ENCODE measurements around the gene ATF7IP2.
A peak's percentile ranks its signal among the peaks of the same experiment; 100 is the strongest.
"Not testable (repeated sequence)": the region's sequence is repeated elsewhere in the genome, so short reads cannot be mapped to it uniquely, and the experiment has no call there.

Gene ATF7IP2

DNA sequence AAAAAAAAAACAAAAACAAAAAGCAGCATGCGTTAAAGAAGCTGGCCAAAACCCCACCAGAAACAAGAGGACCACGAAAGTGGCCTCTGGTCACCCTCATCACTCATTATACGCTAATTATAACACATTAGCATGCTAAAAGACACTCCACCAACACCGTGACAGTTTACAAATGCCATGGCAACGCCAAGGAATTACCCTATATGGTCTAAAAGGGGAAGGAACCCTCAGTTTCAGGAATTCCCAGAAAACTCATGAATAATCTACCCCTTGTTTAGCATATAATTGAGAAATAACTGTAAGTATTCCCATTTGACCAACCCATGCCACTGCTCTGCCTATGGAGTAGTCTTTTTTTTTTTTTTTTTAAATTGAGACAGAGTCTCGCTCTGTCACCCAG is 116.9 kb downstream of the ATF7IP2 start:
- Histone ChIP-seq H3K27ac (ENCODE audit: low read length) (no peak overlapping the region), H3K4me1 (ENCODE audit: insufficient read depth, low read length) (peaks cover 12% of the 10 kb centered on the region), H3K4me3 (ENCODE audit: low read length) (no peak overlapping the region), H3K9me3 (ENCODE audit: insufficient read depth, low read depth, low read length) (peaks cover 4% of the 10 kb centered on the region), H3K27me3 (ENCODE audit: insufficient read depth, low read length) (no peaks in the 10 kb centered on the region), H3K36me3 (ENCODE audit: insufficient read depth, low read depth, low read length) (no peaks in the 10 kb centered on the region), H3K9ac (ENCODE audit: low read depth, low read length) (no peak overlapping the region)

DNA sequence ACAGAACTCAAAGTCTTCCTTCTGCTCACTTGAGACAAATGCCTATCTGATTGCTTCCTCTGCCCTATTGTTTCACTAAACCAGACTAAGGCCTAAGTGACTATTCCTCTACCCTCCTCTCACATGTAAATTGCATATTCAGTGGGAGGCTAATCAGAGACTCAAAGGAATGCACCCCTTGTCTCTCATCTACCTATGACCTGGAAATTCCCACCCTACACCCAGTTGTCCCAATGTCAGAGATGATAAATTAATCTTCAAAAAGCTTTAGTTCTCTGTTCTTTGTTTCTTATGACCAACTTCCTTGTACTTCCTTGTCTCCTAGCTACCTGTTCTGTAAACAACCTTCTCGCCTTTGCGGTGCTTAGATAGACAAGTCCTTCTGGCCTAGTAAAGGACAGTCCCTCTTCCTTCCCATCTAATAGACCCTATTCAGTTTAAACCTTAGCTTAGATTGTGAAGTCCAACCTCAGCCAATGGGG is 118.6 kb downstream of the ATF7IP2 start:
- peaks cover 12% of the 10 kb centered on the region for H3K4me1 ChIP-seq (ENCODE audit: insufficient read depth, low read length)
- no peak overlapping the region; the same call in 1 of the 2 replicates for H3K4me3 ChIP-seq (ENCODE audit: low read length)
- peak overlapping the region; percentile 77 for H3K27ac ChIP-seq (ENCODE audit: low read length)
- no peaks in the 10 kb centered on the region for H3K27me3 ChIP-seq (ENCODE audit: insufficient read depth, low read length)
- H3K9ac ChIP-seq (ENCODE audit: low read depth, low read length): no peak overlapping the region; the same call in 1 of the 2 replicates
- H3K36me3 ChIP-seq (ENCODE audit: insufficient read depth, low read depth, low read length): no peaks in the 10 kb centered on the region
- peaks cover 4% of the 10 kb centered on the region for H3K9me3 ChIP-seq (ENCODE audit: insufficient read depth, low read depth, low read length)

DNA sequence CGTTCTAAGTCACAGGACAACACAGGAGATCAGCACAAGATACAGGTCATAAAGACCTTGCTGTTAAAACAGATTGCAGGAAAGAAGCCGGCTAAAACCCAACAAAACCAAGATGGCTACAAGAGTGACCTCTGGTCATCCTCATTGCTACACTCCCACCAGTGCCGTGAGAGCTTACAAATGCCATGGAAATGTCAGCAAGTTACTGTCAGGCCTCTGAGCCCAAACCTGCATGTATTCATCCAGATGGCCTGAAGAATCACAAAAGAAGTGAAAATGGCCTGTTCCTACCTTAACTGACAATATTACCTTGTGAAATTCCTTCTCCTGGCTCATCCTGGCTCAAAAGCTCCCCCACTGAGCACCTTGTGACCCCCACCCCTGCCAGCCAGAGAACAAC is 119.4 kb downstream of the ATF7IP2 start:
- Histone ChIP-seq H3K4me1 (ENCODE audit: insufficient read depth, low read length) (peaks cover 12% of the 10 kb centered on the region), H3K27ac (ENCODE audit: low read length) (peak overlapping the region; percentile 71)
- not testable (repeated sequence) for H3K4me3 ChIP-seq (ENCODE audit: low read length); H3K36me3 ChIP-seq (ENCODE audit: insufficient read depth, low read depth, low read length); H3K27me3 ChIP-seq (ENCODE audit: insufficient read depth, low read length); H3K9ac ChIP-seq (ENCODE audit: low read depth, low read length); H3K9me3 ChIP-seq (ENCODE audit: insufficient read depth, low read depth, low read length)

DNA sequence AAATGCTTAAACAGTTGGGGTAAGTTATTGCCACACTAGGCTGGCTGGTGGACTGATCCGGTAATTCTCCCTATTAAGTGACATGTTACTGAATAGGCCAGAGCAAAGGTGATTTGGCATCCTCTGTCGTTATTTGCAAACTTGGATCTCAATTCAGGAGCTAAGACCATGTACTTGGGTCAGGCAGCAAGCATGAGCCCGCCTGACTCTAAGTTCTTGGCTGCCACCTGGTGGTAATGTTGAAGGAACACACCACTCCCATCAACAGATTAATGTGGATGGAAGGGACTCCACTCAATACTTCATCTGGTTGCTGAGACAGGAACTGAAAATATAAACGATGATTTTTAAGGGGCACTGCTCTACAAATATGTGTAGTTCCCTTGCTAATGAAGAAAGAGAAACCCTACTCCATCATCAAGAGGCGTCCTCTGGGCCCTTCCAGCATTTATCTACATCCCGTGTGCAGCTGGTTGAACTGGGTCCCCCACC is 123.7 kb downstream of the ATF7IP2 start:
- Histone ChIP-seq H3K9me3 (ENCODE audit: insufficient read depth, low read depth, low read length) (no peaks in the 10 kb centered on the region; the same call in 1 of the 2 replicates), H3K36me3 (ENCODE audit: insufficient read depth, low read depth, low read length) (no peaks in the 10 kb centered on the region), H3K9ac (ENCODE audit: low read depth, low read length) (no peak overlapping the region), H3K27ac (ENCODE audit: low read length) (no peak overlapping the region), H3K27me3 (ENCODE audit: insufficient read depth, low read length) (no peaks in the 10 kb centered on the region), H3K4me1 (ENCODE audit: insufficient read depth, low read length) (peaks cover 5% of the 10 kb centered on the region), H3K4me3 (ENCODE audit: low read length) (no peak overlapping the region)

DNA sequence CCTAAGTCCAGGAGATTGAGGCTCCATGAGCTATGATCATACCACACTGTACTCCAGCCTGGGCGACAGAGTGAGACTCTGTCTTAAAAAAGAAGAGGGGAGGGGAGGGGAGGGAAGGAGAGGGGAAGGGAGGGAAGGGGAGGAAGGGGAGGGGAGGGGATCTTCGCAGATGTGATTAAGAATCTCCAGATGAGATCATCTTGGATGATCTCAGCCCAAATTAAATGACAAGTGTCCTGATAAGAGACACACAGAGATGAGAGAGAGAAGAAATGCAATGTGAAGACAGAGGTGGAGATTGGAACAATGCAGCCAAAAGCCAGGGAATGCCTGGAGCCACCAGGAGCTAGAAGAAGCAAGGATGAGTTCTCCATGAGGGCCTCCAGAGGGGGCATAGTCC is 124.4 kb downstream of the ATF7IP2 start:
- H3K36me3 ChIP-seq (ENCODE audit: insufficient read depth, low read depth, low read length): no peaks in the 10 kb centered on the region
- no peaks in the 10 kb centered on the region for H3K27me3 ChIP-seq (ENCODE audit: insufficient read depth, low read length)
- H3K9ac ChIP-seq (ENCODE audit: low read depth, low read length): no peak overlapping the region
- H3K4me1 ChIP-seq (ENCODE audit: insufficient read depth, low read length): no peaks in the 10 kb centered on the region; the same call in 1 of the 2 replicates
- H3K27ac ChIP-seq (ENCODE audit: low read length): no peak overlapping the region
- H3K9me3 ChIP-seq (ENCODE audit: insufficient read depth, low read depth, low read length): no peaks in the 10 kb centered on the region
- no peak overlapping the region for H3K4me3 ChIP-seq (ENCODE audit: low read length)

DNA sequence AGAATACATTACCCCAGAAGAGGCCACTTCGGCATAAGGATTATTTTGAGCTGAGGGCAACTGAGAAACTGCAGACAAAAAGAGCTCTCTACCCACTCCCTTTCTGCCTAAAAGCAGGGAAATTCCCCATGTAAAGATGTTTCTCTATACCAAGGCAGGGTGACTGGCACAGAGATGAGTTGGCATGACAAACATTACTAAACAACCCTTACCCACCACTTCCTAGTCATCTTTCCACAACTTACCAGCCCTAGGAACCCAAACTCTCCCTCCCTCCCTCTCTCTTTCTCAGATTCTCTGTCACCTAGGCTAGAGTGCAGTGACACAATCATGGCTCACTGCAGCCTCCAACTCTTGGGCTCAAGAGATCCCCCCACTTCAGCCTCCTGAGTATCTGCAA is 126.0 kb downstream of the ATF7IP2 start:
- Histone ChIP-seq H3K4me1 (ENCODE audit: insufficient read depth, low read length) (no peaks in the 10 kb centered on the region), H3K36me3 (ENCODE audit: insufficient read depth, low read depth, low read length) (no peaks in the 10 kb centered on the region), H3K27ac (ENCODE audit: low read length) (no peak overlapping the region), H3K9me3 (ENCODE audit: insufficient read depth, low read depth, low read length) (no peaks in the 10 kb centered on the region), H3K27me3 (ENCODE audit: insufficient read depth, low read length) (no peaks in the 10 kb centered on the region), H3K4me3 (ENCODE audit: low read length) (no peak overlapping the region), H3K9ac (ENCODE audit: low read depth, low read length) (no peak overlapping the region)

DNA sequence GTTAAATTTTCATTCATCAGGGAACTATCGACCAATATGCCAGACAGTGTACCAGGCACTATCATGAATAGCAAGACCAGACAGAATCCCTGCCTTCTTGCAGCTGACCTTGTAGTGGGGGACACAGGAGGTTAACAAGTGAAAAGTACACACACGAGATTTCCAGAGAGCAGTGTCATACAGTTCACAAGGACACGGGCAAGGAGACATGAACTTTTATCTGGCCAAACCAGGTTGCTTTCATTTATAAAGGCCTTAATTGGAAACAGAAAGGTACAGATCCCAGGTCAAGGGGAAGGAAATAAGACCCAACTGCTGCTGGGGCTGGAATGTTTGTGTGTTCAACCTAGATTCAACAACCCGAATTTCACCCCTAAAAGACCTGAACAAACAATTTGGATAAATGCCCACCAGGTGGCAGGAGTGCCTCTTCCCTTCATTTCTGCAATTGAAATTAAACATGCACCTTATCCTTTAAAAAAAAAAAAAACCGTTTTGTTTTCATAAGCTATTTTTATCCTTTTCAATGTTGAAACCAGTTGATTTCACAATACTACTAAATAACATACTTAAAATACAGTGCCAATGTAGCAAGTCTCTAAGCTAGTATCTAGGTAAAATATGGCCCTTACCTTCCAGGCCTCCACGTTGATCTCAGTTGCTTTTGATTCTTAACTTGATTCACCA is 128.7 kb downstream of the ATF7IP2 start:
- H3K9ac ChIP-seq (ENCODE audit: low read depth, low read length): no peak overlapping the region
- no peak overlapping the region for H3K27ac ChIP-seq (ENCODE audit: low read length)

DNA sequence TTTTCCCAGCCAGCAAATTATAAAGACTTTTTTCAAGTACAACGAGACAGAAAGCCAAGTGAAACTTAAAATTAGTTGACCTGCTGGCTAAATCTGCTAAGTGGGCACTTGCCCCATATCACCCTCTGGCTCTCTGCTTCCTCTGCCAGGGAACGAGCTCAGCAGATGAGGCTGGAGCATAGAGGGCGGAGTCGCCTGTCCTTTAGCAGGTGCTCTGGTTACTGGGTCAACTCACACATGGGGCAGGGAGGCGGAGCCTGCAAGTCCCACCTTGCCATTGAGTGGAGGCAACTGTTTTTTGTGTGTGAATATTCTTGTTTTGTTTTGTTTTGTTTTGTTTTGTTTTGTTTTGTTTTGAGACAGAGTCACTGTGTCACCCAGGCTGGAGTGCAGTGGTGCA is 132.0 kb downstream of the ATF7IP2 start:
- H3K4me1 ChIP-seq (ENCODE audit: insufficient read depth, low read length): no peaks in the 10 kb centered on the region
- no peaks in the 10 kb centered on the region for H3K27me3 ChIP-seq (ENCODE audit: insufficient read depth, low read length)

More for the DNA sequence above, 128.7 kb downstream of the ATF7IP2 start:
- Histone ChIP-seq H3K36me3 (ENCODE audit: insufficient read depth, low read depth, low read length) (no peaks in the 10 kb centered on the region), H3K4me3 (ENCODE audit: low read length) (no peak overlapping the region), H3K9me3 (ENCODE audit: insufficient read depth, low read depth, low read length) (no peaks in the 10 kb centered on the region), H3K4me1 (ENCODE audit: insufficient read depth, low read length) (no peaks in the 10 kb centered on the region), H3K27me3 (ENCODE audit: insufficient read depth, low read length) (no peaks in the 10 kb centered on the region)

DNA sequence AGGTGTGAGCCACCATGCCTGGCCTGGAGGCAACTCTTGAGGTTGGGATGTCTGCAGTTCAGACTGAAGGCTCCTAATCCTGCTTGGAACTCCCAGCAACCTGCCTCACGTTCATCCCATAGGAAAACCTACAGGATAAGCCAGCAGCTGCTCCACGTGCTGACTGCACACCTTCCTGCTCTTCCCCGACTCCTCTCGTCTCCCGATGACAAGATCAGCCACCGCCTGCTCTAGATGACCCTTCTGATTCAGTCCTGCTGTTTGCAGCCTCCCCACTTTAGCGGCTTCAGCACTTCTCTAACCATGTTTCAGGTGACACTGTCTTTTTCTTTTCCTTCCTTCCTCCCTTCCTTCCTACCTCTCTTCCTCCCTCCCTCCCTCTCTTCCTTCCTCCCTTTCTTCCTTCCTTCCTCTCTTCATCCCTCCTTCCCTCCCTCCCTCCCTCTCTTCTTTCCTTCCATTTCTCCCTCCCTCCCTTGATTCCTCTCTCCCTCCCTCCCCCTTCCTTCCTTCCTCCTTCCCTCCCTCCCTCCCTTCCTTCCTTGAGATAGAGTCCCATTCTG is 132.7 kb downstream of the ATF7IP2 start:
- no peak overlapping the region for H3K27ac ChIP-seq (ENCODE audit: low read length)
- H3K9ac ChIP-seq (ENCODE audit: low read depth, low read length): no peak overlapping the region
- no peak overlapping the region for H3K4me3 ChIP-seq (ENCODE audit: low read length)
- no peaks in the 10 kb centered on the region for H3K9me3 ChIP-seq (ENCODE audit: insufficient read depth, low read depth, low read length)
- no peaks in the 10 kb centered on the region for H3K36me3 ChIP-seq (ENCODE audit: insufficient read depth, low read depth, low read length)
- no peaks in the 10 kb centered on the region for H3K27me3 ChIP-seq (ENCODE audit: insufficient read depth, low read length)
- H3K4me1 ChIP-seq (ENCODE audit: insufficient read depth, low read length): no peaks in the 10 kb centered on the region

More for the DNA sequence above, 132.0 kb downstream of the ATF7IP2 start:
- no peak overlapping the region for H3K27ac ChIP-seq (ENCODE audit: low read length)
- no peak overlapping the region for H3K4me3 ChIP-seq (ENCODE audit: low read length)
- no peaks in the 10 kb centered on the region for H3K9me3 ChIP-seq (ENCODE audit: insufficient read depth, low read depth, low read length)
- no peaks in the 10 kb centered on the region for H3K36me3 ChIP-seq (ENCODE audit: insufficient read depth, low read depth, low read length)
- no peak overlapping the region for H3K9ac ChIP-seq (ENCODE audit: low read depth, low read length)

DNA sequence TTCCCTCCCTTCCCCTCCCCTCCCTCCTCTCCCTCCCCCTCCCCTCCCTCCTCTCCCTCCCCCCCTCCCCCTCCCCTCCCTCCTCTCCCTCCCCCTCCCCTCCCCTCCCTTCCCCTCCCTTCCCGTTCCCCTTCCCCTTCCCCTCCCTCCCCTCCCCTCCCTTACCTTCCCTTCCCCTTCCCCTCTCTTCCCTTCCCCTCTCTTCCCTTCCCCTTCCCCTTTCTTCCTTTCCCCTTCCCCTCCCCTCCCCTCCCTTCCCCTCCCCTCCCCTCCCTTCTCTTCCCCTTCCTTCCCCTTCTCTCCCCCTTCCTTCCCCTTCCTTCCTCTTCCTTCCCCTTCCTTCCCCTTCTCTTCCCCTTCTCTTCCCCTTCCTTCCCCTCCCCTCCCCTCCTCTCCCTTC is 133.4 kb downstream of the ATF7IP2 start:
- Histone ChIP-seq H3K36me3 (ENCODE audit: insufficient read depth, low read depth, low read length) (no peaks in the 10 kb centered on the region), H3K4me3 (ENCODE audit: low read length) (no peak overlapping the region), H3K9ac (ENCODE audit: low read depth, low read length) (no peak overlapping the region), H3K4me1 (ENCODE audit: insufficient read depth, low read length) (no peaks in the 10 kb centered on the region), H3K9me3 (ENCODE audit: insufficient read depth, low read depth, low read length) (no peaks in the 10 kb centered on the region), H3K27ac (ENCODE audit: low read length) (no peak overlapping the region), H3K27me3 (ENCODE audit: insufficient read depth, low read length) (no peaks in the 10 kb centered on the region)

DNA sequence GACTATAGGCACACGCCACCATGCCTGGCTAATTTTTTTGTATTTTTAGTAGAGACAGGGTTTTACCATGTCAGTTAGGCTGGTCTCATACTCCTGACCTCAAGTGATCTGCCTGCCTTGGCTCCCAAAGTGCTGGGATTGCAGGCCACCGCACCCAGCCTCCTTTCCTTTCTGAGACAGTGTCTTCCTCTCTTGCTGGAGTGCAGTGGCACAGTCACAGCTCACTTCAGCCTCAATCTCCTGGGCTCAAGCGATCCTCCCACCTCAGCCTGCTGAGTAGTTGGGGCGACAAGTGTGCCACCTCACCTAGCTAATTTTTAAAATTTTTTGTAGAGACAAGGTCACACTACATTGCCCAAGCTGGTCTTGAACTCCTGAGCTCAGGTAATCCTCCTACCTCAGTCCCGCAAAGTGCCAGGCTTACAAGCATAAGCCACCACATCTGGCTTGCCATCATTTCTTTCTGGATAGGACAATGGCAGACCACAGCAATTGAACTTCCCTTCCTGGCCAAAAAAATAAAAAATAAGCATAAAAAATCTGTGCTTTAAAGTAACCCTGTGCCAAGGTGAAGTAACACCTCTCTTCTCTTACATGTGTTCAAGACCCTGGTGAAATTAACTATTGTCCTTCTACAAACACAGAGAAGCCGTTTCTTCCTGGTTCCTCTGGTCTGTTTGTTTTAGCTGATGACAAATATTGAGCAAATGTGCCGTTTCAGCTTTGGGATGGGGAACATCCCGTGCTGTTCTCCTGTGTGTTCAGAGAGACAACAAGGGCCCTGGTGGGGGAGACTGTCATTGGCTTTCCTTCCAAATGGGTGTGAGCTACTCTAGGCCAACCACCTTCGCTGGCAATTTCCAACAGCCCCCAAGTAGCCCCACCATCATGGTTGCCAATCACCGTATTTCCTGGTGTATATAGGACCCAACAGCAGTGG is 134.3 kb downstream of the ATF7IP2 start:
- Histone ChIP-seq H3K27me3 (ENCODE audit: insufficient read depth, low read length) (no peaks in the 10 kb centered on the region), H3K36me3 (ENCODE audit: insufficient read depth, low read depth, low read length) (no peaks in the 10 kb centered on the region), H3K27ac (ENCODE audit: low read length) (no peak overlapping the region), H3K9me3 (ENCODE audit: insufficient read depth, low read depth, low read length) (no peaks in the 10 kb centered on the region), H3K9ac (ENCODE audit: low read depth, low read length) (no peak overlapping the region), H3K4me3 (ENCODE audit: low read length) (no peak overlapping the region), H3K4me1 (ENCODE audit: insufficient read depth, low read length) (no peaks in the 10 kb centered on the region)

Data from iPS-20b (cell line).